Gastrocnemius medialis (tissue), 4 donors: ENCODE results near the gene GRIK3. TPM values are rescaled to one million over a fixed set of nuclear protein-coding genes. Genes with fewer than 3 reads are reported as not detected.
"Not testable (repeated sequence)": the region's sequence is repeated elsewhere in the genome, so short reads cannot be mapped to it uniquely, and the experiment has no call there.

ENCODE experiments used
- ATAC-seq, 2 donors: fragments of 150-250 bp; one replicate each; pipeline ENCODE4 v1.9.1; 2016
- DNase-seq, 2 donors: peaks; one replicate each; pipeline ENCODE4 v3.0.0-alpha.2; 2019
- H3K27ac ChIP-seq, 4 donors: fragments of 200-600 bp; sonication (generic); 1 replicate in 1 of 4; 2 replicates in 3 of 4; pipeline ENCODE4 v1.5.1; 2016 to 2018; ENCODE audit warnings: mild to moderate bottlenecking in 2 of 4, moderate library complexity in 1 of 4
- H3K27me3 ChIP-seq, 3 donors: fragments of 200-600 bp; sonication (generic) in 2 of 3; 1 replicate in 1 of 3; 2 replicates in 2 of 3; pipeline versions ENCODE4 v1.5.1 to v1.6.0; 2016 to 2019; ENCODE audit warnings: mild to moderate bottlenecking in 1 of 3, moderate library complexity in 1 of 3
- H3K36me3 ChIP-seq, 2 donors: fragments of 200-600 bp; sonication (generic) in 1 of 2; one replicate each; pipeline ENCODE4 v1.5.1; 2017 to 2018
- H3K4me1 ChIP-seq, 2 donors: fragments of 200-600 bp; sonication (generic) in 1 of 2; one replicate each; pipeline ENCODE4 v1.5.1; 2016 to 2017; ENCODE audit warnings: mild to moderate bottlenecking in 2 of 2
- H3K4me3 ChIP-seq, 4 donors: fragments of 200-600 bp; sonication (generic) in 3 of 4; 1 replicate in 1 of 4; 2 replicates in 3 of 4; pipeline ENCODE4 v1.5.1; 2016 to 2019; ENCODE audit warnings: mild to moderate bottlenecking in 2 of 4
- H3K9me3 ChIP-seq, 3 donors: fragments of 200-600 bp; sonication (generic) in 2 of 3; 1 replicate in 1 of 3; 2 replicates in 2 of 3; pipeline ENCODE4 v1.5.1; 2016 to 2019
- CTCF ChIP-seq, 5 experiments: fragments of 450-650 bp in 3 of 5; fragments of 200-600 bp in 2 of 5; sonication (generic) in 2 of 5; IDR thresholded peaks in 4 of 5; conservative IDR thresholded peaks in 1 of 5; 1 replicate in 4 of 5; 2 replicates in 1 of 5; pipeline ENCODE4 v1.5.1; 2016 to 2019; ENCODE audit warnings: antibody characterized with exemption in 5 of 5, mild to moderate bottlenecking in 3 of 5, moderate library complexity in 3 of 5
- POLR2A ChIP-seq, 2 donors: fragments of 450-650 bp; IDR thresholded peaks; one replicate each; pipeline ENCODE4 v1.6.1; 2017; ENCODE audit warnings: antibody characterized with exemption in 2 of 2, mild to moderate bottlenecking in 2 of 2, moderate library complexity in 2 of 2
- in situ Hi-C, 4 donors: fragments of 200-750 bp; cut with MboI; loops; one replicate each; pipeline versions ENCODE4 v1.15.0 to v1.8.0; 2017; ENCODE audit warnings: low sequenced_read_pairs in 4 of 4
- intact Hi-C: fragments of 100-400 bp; cut with DNase I; formaldehyde crosslinking; loops from one replicate; pipeline ENCODE4 v1.15.1; 2023; ENCODE audit warnings: low total_unique reads
- total RNA-seq, 4 donors: library from RNA; depleted of rRNA; stranded (reverse); fragments of >200 nt; gene quantifications; one replicate each; pipeline versions ENCODE4 v1.1.0 to v1.2.3, GENCODE V29; 2016

The GRIK3 gene
- total RNA-seq, 4 donors from 2014 or later, result 0.13 to 0.22 (median 0.13) TPM; not detected in 1

GRCh38 chr1:36912365-36912865 is 121.9 kb downstream of the GRIK3 start:
- no peak overlapping the region for H3K4me3 ChIP-seq
- H3K27ac ChIP-seq, result no peak overlapping the region
- TF ChIP-seq POLR2A (IDR thresholded peaks at IDR 0.05) (no peak), CTCF (IDR thresholded peaks at IDR 0.05 in 4 of 5, conservative IDR thresholded peaks at IDR 0.05 in 1 of 5) (no peak)
- ATAC-seq (no peak), DNase-seq (no peak)
- H3K36me3 ChIP-seq, result no peaks in the 10 kb centered on the region
- in situ Hi-C loops, result no loop called here
- no peaks in the 10 kb centered on the region for H3K4me1 ChIP-seq
- intact Hi-C loops, result no loop called here
- no peaks in the 10 kb centered on the region for H3K9me3 ChIP-seq
- H3K27me3 ChIP-seq, result no peaks in the 10 kb centered on the region

- in situ Hi-C loops, result no loop called here
- intact Hi-C loops, result no loop called here
- Histone ChIP-seq H3K9me3 (no peaks in the 10 kb centered on the region), H3K4me1 (no peaks in the 10 kb centered on the region), H3K36me3 (no peaks in the 10 kb centered on the region), H3K4me3 (no peak overlapping the region), H3K27me3 (no peaks in the 10 kb centered on the region), H3K27ac (no peak overlapping the region)
- TF ChIP-seq CTCF (IDR thresholded peaks at IDR 0.05 in 4 of 5, conservative IDR thresholded peaks at IDR 0.05 in 1 of 5), result no peak
- TF ChIP-seq POLR2A (IDR thresholded peaks at IDR 0.05), result no peak
- no peak for ATAC-seq
- no peak for DNase-seq
These were observed 122.6 kb downstream of the GRIK3 start for GRCh38 chr1:36911561-36912364.

- no peak overlapping the region for H3K27ac ChIP-seq
- TF ChIP-seq CTCF (IDR thresholded peaks at IDR 0.05 in 4 of 5, conservative IDR thresholded peaks at IDR 0.05 in 1 of 5) (no peak), POLR2A (IDR thresholded peaks at IDR 0.05) (no peak)
- in situ Hi-C loops (no loop called here), intact Hi-C loops (no loop called here)
- DNase-seq (no peak), ATAC-seq (no peak)
- no peaks in the 10 kb centered on the region for H3K27me3 ChIP-seq
- no peaks in the 10 kb centered on the region for H3K4me1 ChIP-seq
- no peaks in the 10 kb centered on the region for H3K36me3 ChIP-seq
- no peak overlapping the region for H3K4me3 ChIP-seq
- H3K9me3 ChIP-seq, result no peaks in the 10 kb centered on the region
These were observed 123.3 kb downstream of the GRIK3 start for GRCh38 chr1:36910886-36911540.

- intact Hi-C loops (no loop called here), in situ Hi-C loops (no loop called here)
- Histone ChIP-seq H3K9me3 (no peaks in the 10 kb centered on the region), H3K4me3 (no peak overlapping the region), H3K27me3 (no peaks in the 10 kb centered on the region), H3K4me1 (no peaks in the 10 kb centered on the region), H3K27ac (no peak overlapping the region), H3K36me3 (no peaks in the 10 kb centered on the region)
- ATAC-seq, result no peak
- no peak for DNase-seq
- TF ChIP-seq POLR2A (IDR thresholded peaks at IDR 0.05), result no peak
These were observed 124.2 kb downstream of the GRIK3 start for GRCh38 chr1:36909946-36910725.

- DNase-seq, in situ Hi-C loops, H3K27ac ChIP-seq, H3K9me3 ChIP-seq, H3K4me1 ChIP-seq, H3K36me3 ChIP-seq, intact Hi-C loops, H3K4me3 ChIP-seq, H3K27me3 ChIP-seq, ATAC-seq: not testable (repeated sequence)
These were observed 125.0 kb downstream of the GRIK3 start for GRCh38 chr1:36909359-36909758.
